Left lung (tissue), 14 donors: ENCODE data around the gene TSPYL2. TPM values are rescaled to one million over a fixed set of nuclear protein-coding genes. Genes with fewer than 3 reads are reported as not detected.

Source experiments
- ATAC-seq: fragments of 200-7000 bp; cut with Tn5 transposase; one replicate; pipeline ENCODE4 v1.9.1; 2020; ENCODE audit warnings: moderate library complexity
- DNase-seq, 4 donors: peaks; one replicate each; pipeline ENCODE4 v3.0.0-alpha.2; 2013 to 2020
- H3K27ac ChIP-seq, 2 donors: fragments of 200-600 bp; sonication (generic) in 1 of 2; one replicate each; pipeline versions ENCODE4 v1.5.0 to v1.8.0; 2020 to 2021
- H3K27me3 ChIP-seq, 2 donors: fragments of 200-600 bp; sonication (generic) in 1 of 2; one replicate each; pipeline versions ENCODE4 v1.5.0 to v1.8.0; 2020 to 2021
- H3K36me3 ChIP-seq, 2 donors: fragments of 200-600 bp; sonication (generic) in 1 of 2; one replicate each; pipeline versions ENCODE4 v1.5.0 to v1.8.0; 2020 to 2021
- H3K4me1 ChIP-seq, 2 donors: fragments of 200-600 bp; one replicate each; pipeline ENCODE4 v1.8.0; 2021
- H3K4me3 ChIP-seq, 2 donors: fragments of 200-600 bp; sonication (generic) in 1 of 2; one replicate each; pipeline versions ENCODE4 v1.5.0 to v1.8.0; 2020 to 2021; ENCODE audit warnings: mild to moderate bottlenecking in 1 of 2
- H3K9me3 ChIP-seq, 2 donors: fragments of 200-600 bp; sonication (generic) in 1 of 2; one replicate each; pipeline versions ENCODE4 v1.5.0 to v1.8.0; 2020 to 2021
- intact Hi-C, 2 donors: fragments of 100-400 bp; cut with DNase I; formaldehyde crosslinking; loops; one replicate each; pipeline versions ENCODE4 v1.11.2 to v1.14.2; 2022
- long read RNA-seq, 12 donors: library from polyadenylated mRNA in 2 of 12; unstranded in 2 of 12; transcript quantifications; one replicate each; pipeline ENCODE4 v2.0.0 and lab custom pipeline, GENCODE V29; 2019 to 2026
- polyA plus RNA-seq, 6 donors: library from polyadenylated mRNA; unstranded; fragments of 120-200 nt; gene quantifications; one replicate each; pipeline ENCODE4 v1.2.1, GENCODE V29; 2013; ENCODE audit not compliant: insufficient read length in 6 of 6
- total RNA-seq, 2 donors: library from RNA; stranded (reverse); fragmentation: NEBNext Ultra II Directional; extraction: Animal tissue kit (Norgen Biotek cat#: 25700); gene quantifications; one replicate each; pipeline ENCODE4 v1.2.1, GENCODE V29; 2021
- TF ChIP-seq, protein P1 (sequence below), 2 donors: fragments of 200-600 bp; sonication (generic) in 1 of 2; IDR thresholded peaks; one replicate each; pipeline versions ENCODE4 v1.5.0 to v1.8.0; 2021; ENCODE audit warnings: antibody characterized with exemption in 2 of 2
- donor health status: DM: no; HTN: yes; CAD: no.
- donor health status: DM: no; HTN: no; CAD: no.

The TSPYL2 gene
- 10 to 100 TPM; 16.6 to 21.9 TPM for total RNA-seq
- 10 to 100 TPM; 49.6 to 73.6 (median 61.0) TPM for polyA plus RNA-seq
- long read RNA-seq, donor 1, full-length matches to known transcripts = 6 of 16 reads
- long read RNA-seq, donor 1, partial matches to known transcripts = 10 of 16 reads
- long read RNA-seq, donor 1, other reads (novel, unspliced or antisense) = 0 of 16 reads
- long read RNA-seq, donor 2, partial matches to known transcripts = 0 of 6 reads
- long read RNA-seq, donor 2, other reads (novel, unspliced or antisense) = 0 of 6 reads
- long read RNA-seq, donor 3 = 0 reads
- long read RNA-seq, donor 4, partial matches to known transcripts = 3 of 6 reads
- long read RNA-seq, donor 4, other reads (novel, unspliced or antisense) = 3 of 6 reads
- long read RNA-seq, donor 5, partial matches to known transcripts = 0 of 6 reads
- long read RNA-seq, donor 5, other reads (novel, unspliced or antisense) = 0 of 6 reads
- long read RNA-seq, donor 6, full-length matches to known transcripts = 4 of 10 reads
- long read RNA-seq, donor 6, partial matches to known transcripts = 6 of 10 reads
- long read RNA-seq, donor 6, other reads (novel, unspliced or antisense) = 0 of 10 reads
- long read RNA-seq, donor 7, partial matches to known transcripts = 0 of 4 reads
- long read RNA-seq, donor 7, other reads (novel, unspliced or antisense) = 0 of 4 reads
- long read RNA-seq, donor 8, full-length matches to known transcripts = 9 of 15 reads
- long read RNA-seq, donor 8, partial matches to known transcripts = 6 of 15 reads
- long read RNA-seq, donor 8, other reads (novel, unspliced or antisense) = 0 of 15 reads
- long read RNA-seq, donor 9 = 0 reads
- long read RNA-seq, donor 10, partial matches to known transcripts = 4 of 6 reads
- long read RNA-seq, donor 10, other reads (novel, unspliced or antisense) = 1 of 6 reads
- long read RNA-seq, donor 11, full-length matches to known transcripts = 6 of 14 reads
- long read RNA-seq, donor 11, partial matches to known transcripts = 8 of 14 reads
- long read RNA-seq, donor 11, other reads (novel, unspliced or antisense) = 0 of 14 reads
- long read RNA-seq, donor 12, full-length matches to known transcripts = 5 of 16 reads
- long read RNA-seq, donor 12, partial matches to known transcripts = 5 of 16 reads
- long read RNA-seq, donor 12, other reads (novel, unspliced or antisense) = 6 of 16 reads

DNA sequence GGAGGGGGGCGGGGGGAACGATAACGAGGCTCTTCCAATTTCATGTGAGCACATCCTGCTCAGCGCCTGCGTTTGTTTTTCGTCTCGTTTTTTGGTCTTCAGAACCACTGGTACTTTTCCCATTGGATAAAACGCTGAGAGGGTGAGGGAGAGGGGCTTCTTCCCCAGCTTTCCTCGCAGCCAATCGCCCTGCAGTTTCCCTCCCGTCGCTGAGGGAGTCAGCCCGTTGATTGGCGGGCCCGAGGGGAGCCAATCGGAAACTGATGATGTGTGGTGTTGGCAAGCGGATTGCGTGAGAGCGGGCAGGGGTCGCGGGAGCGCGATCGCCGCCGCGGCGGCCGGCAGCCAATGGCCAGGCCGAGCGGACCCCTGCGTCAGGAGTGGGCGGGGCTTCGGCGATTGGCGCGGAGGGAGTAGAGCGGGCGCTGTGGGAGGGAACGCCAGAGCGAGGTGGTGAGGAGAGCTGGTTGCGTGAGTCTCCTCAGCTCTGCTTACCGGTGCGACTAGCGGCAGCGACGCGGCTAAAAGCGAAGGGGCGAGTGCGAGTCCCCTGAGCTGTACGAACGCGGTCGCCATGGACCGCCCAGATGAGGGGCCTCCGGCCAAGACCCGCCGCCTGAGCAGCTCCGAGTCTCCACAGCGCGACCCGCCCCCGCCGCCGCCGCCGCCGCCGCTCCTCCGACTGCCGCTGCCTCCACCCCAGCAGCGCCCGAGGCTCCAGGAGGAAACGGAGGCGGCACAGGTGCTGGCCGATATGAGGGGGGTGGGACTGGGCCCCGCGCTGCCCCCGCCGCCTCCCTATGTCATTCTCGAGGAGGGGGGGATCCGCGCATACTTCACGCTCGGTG is at the start of gene TSPYL2:
TSS of gene TSPYL2 (plus strand) at position 443 of the 848 bp plus-strand sequence. CDS start at position 575, 132 bp downstream.
- H3K9me3 ChIP-seq = no peaks in the 10 kb centered on the region
- TF ChIP-seq, protein P1, sequence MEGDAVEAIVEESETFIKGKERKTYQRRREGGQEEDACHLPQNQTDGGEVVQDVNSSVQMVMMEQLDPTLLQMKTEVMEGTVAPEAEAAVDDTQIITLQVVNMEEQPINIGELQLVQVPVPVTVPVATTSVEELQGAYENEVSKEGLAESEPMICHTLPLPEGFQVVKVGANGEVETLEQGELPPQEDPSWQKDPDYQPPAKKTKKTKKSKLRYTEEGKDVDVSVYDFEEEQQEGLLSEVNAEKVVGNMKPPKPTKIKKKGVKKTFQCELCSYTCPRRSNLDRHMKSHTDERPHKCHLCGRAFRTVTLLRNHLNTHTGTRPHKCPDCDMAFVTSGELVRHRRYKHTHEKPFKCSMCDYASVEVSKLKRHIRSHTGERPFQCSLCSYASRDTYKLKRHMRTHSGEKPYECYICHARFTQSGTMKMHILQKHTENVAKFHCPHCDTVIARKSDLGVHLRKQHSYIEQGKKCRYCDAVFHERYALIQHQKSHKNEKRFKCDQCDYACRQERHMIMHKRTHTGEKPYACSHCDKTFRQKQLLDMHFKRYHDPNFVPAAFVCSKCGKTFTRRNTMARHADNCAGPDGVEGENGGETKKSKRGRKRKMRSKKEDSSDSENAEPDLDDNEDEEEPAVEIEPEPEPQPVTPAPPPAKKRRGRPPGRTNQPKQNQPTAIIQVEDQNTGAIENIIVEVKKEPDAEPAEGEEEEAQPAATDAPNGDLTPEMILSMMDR (IDR thresholded peaks at IDR 0.05) = no peak
- H3K4me3 ChIP-seq = peak within 1 kb of the TSS; percentile 53 to 61
- peak; percentile 88 to 97 (median 93) for DNase-seq
- intact Hi-C loops = no loop called here
- peak within 1 kb of the TSS; percentile 73 to 76 for H3K27ac ChIP-seq
- no peaks in the 10 kb centered on the region for H3K4me1 ChIP-seq
- H3K27me3 ChIP-seq = no peaks in the 10 kb centered on the region
- H3K36me3 ChIP-seq = peaks cover 0 to 9% of the 10 kb centered on the region in 2 donors
- ATAC-seq = peak; percentile 98

- no peaks in the 10 kb centered on the region for H3K36me3 ChIP-seq
- no peak overlapping the region for H3K4me3 ChIP-seq
- no peak overlapping the region for H3K27ac ChIP-seq
- DNase-seq (no peak), ATAC-seq (no peak)
- H3K4me1 ChIP-seq = no peaks in the 10 kb centered on the region
- H3K9me3 ChIP-seq = no peaks in the 10 kb centered on the region
- peaks cover 0 to 27% of the 10 kb centered on the region in 2 donors for H3K27me3 ChIP-seq
- TF ChIP-seq, protein P1 (IDR thresholded peaks at IDR 0.05) = no peak
- intact Hi-C loops = no loop called here
These were observed 46.0 kb upstream of the TSPYL2 start for GRCh38 chrX:53036149-53036548.

- no peaks in the 10 kb centered on the region for H3K9me3 ChIP-seq
- intact Hi-C loops = no loop called here
- DNase-seq (no peak), ATAC-seq (no peak)
- TF ChIP-seq, protein P1 (IDR thresholded peaks at IDR 0.05) = no peak
- H3K36me3 ChIP-seq = no peaks in the 10 kb centered on the region
- peaks cover 0 to 29% of the 10 kb centered on the region in 2 donors for H3K27me3 ChIP-seq
- H3K4me3 ChIP-seq = no peak overlapping the region
- no peak overlapping the region for H3K27ac ChIP-seq
- no peaks in the 10 kb centered on the region for H3K4me1 ChIP-seq
These were observed 42.9 kb upstream of the TSPYL2 start for GRCh38 chrX:53039236-53039635.

GRCh38 chrX:53044995-53045394 is 37.2 kb upstream of the TSPYL2 start:
- H3K27me3 ChIP-seq = peaks cover 6 to 14% of the 10 kb centered on the region in 2 donors
- H3K4me3 ChIP-seq = no peak overlapping the region
- TF ChIP-seq, protein P1 (IDR thresholded peaks at IDR 0.05) = no peak
- intact Hi-C loops = no loop called here
- no peaks in the 10 kb centered on the region for H3K4me1 ChIP-seq
- peak; percentile 63 for ATAC-seq
- peak in 1 of 4 donors; percentile 43 for DNase-seq
- no peak overlapping the region for H3K27ac ChIP-seq
- H3K36me3 ChIP-seq = no peaks in the 10 kb centered on the region
- H3K9me3 ChIP-seq = no peaks in the 10 kb centered on the region
